Stomach (tissue), 4 donors: ENCODE measurements around the gene EDARADD.
A peak's percentile ranks its signal among the peaks of the same experiment; 100 is the strongest.

Experiments
- CTCF ChIP-seq, 7 experiments: fragments of 450-650 bp in 4 of 7; fragments of 200-600 bp in 3 of 7; sonication (generic) in 3 of 7; IDR thresholded peaks; one replicate each; pipeline ENCODE4 v1.5.1; 2016 to 2019; ENCODE audit warnings: antibody characterized with exemption in 7 of 7, control low read depth in 2 of 7, mild to moderate bottlenecking in 1 of 7
- EP300 ChIP-seq: sonication (generic); formaldehyde crosslinking; IDR thresholded peaks from one replicate; pipeline ENCODE4 v1.6.1; 2017; ENCODE audit warnings: antibody characterized with exemption
- POLR2A ChIP-seq, 4 donors: fragments of 450-650 bp; IDR thresholded peaks; one replicate each; pipeline ENCODE4 v1.6.1; 2016; ENCODE audit warnings: antibody characterized with exemption in 4 of 4, control low read depth in 2 of 4, mild to moderate bottlenecking in 1 of 4, moderate library complexity in 1 of 4
- POLR2AphosphoS5 ChIP-seq, 3 donors: sonication (generic); formaldehyde crosslinking; IDR thresholded peaks; one replicate each; pipeline ENCODE4 v1.6.1; 2016; ENCODE audit warnings: antibody characterized with exemption in 3 of 3

GRCh38 chr1:236507022-236507700 lies 113.1 kb downstream of the EDARADD start:
- TF ChIP-seq CTCF (IDR thresholded peaks at IDR 0.05) (no peak), POLR2A (IDR thresholded peaks at IDR 0.05) (no peak), POLR2AphosphoS5 (IDR thresholded peaks at IDR 0.05) (peak in 2 of 3 donors; percentile 49 to 78), EP300 (no peak)
